Gastroesophageal sphincter (tissue), 4 donors: ENCODE data around the gene SAE1. TPM values are rescaled to one million over a fixed set of nuclear protein-coding genes. Genes with fewer than 3 reads are reported as not detected.

Experiments
- ATAC-seq: fragments of 150-250 bp; one replicate; pipeline ENCODE4 v1.9.1; 2016; ENCODE audit warnings: mild to moderate bottlenecking, moderate library complexity
- H3K27ac ChIP-seq, 4 donors: fragments of 200-600 bp; sonication (generic) in 3 of 4; 1 replicate in 3 of 4; 2 replicates in 1 of 4; pipeline ENCODE4 v1.5.1; 2016 to 2019
- H3K27me3 ChIP-seq: fragments of 200-600 bp; sonication (generic); one replicate; pipeline ENCODE4 v1.5.1; 2019
- H3K36me3 ChIP-seq, 2 donors: fragments of 200-600 bp; sonication (generic); one replicate each; pipeline ENCODE4 v1.5.1; 2019; ENCODE audit warnings: control low read depth in 1 of 2
- H3K4me1 ChIP-seq, 3 donors: fragments of 200-600 bp; sonication (generic); 1 replicate in 2 of 3; 2 replicates in 1 of 3; pipeline ENCODE4 v1.5.1; 2016 to 2019; ENCODE audit warnings: control low read depth in 2 of 3
- H3K4me3 ChIP-seq, 2 donors: fragments of 200-600 bp; sonication (generic); one replicate each; pipeline ENCODE4 v1.5.1; 2019; ENCODE audit warnings: mild to moderate bottlenecking in 1 of 2, moderate library complexity in 1 of 2
- H3K9me3 ChIP-seq, 3 donors: fragments of 200-600 bp; sonication (generic); one replicate each; pipeline ENCODE4 v1.5.1; 2017 to 2019; ENCODE audit warnings: control low read depth in 2 of 3
- CTCF ChIP-seq, 4 experiments: fragments of 200-600 bp in 2 of 4; fragments of 450-650 bp in 2 of 4; sonication (generic) in 1 of 4; IDR thresholded peaks; one replicate each; pipeline ENCODE4 v1.5.1; 2017 to 2019; ENCODE audit warnings: antibody characterized with exemption in 4 of 4, mild to moderate bottlenecking in 2 of 4, moderate library complexity in 2 of 4
- EP300 ChIP-seq: sonication (generic); formaldehyde crosslinking; IDR thresholded peaks from one replicate; pipeline ENCODE4 v1.6.1; 2017; ENCODE audit warnings: antibody characterized with exemption, mild to moderate bottlenecking
- POLR2A ChIP-seq, 2 donors: fragments of 450-650 bp; IDR thresholded peaks; one replicate each; pipeline ENCODE4 v1.6.1; 2017; ENCODE audit warnings: antibody characterized with exemption in 2 of 2, mild to moderate bottlenecking in 2 of 2, moderate library complexity in 1 of 2
- POLR2AphosphoS5 ChIP-seq: sonication (generic); formaldehyde crosslinking; IDR thresholded peaks from one replicate; pipeline ENCODE4 v1.6.1; 2017; ENCODE audit warnings: antibody characterized with exemption
- WGBS, 2 donors: methylation state at CpG; one replicate each; pipeline ENCODE4 v1.1.5; 2018; ENCODE audit warnings: low coverage in 1 of 2; 5-methylcytosine and 5-hydroxymethylcytosine counted together
- total RNA-seq, 4 donors: library from RNA; depleted of rRNA; stranded (reverse); fragments of >200 nt; gene quantifications; one replicate each; pipeline ENCODE4 v1.1.0, GENCODE V29; 2016

Gene SAE1
- total RNA-seq, 4 donors from 2014 or later, result 134 to 157 (median 153) TPM

- TF ChIP-seq POLR2AphosphoS5, result no peak
- TF ChIP-seq POLR2A (IDR thresholded peaks at IDR 0.05), result no peak
- no peak for TF ChIP-seq EP300
- TF ChIP-seq CTCF (IDR thresholded peaks at IDR 0.05), result no peak
- Histone ChIP-seq H3K36me3 (peaks cover 0 to 3% of the 10 kb centered on the region in 2 donors), H3K27me3 (no peaks in the 10 kb centered on the region), H3K27ac (peak overlapping the region in 1 of 4 donors; percentile 9), H3K4me3 (no peak overlapping the region), H3K9me3 (no peaks in the 10 kb centered on the region), H3K4me1 (peaks cover 3 to 23% (median 7%) of the 10 kb centered on the region in 3 donors)
- no peak for ATAC-seq
- 20 to 83% methylated on average over 2 of the region's 3 CpGs for WGBS, 2 donors
These were observed 122.8 kb downstream of the SAE1 start for GRCh38 chr19:47253467-47253881.

GRCh38 chr19:47253970-47254369 is 123.3 kb downstream of the SAE1 start:
- Histone ChIP-seq H3K27me3 (no peaks in the 10 kb centered on the region), H3K27ac (peak overlapping the region in 1 of 4 donors; percentile 9), H3K4me1 (peaks cover 3 to 28% (median 12%) of the 10 kb centered on the region in 3 donors), H3K4me3 (no peak overlapping the region), H3K36me3 (peaks cover 0 to 8% of the 10 kb centered on the region in 2 donors), H3K9me3 (no peaks in the 10 kb centered on the region)
- ATAC-seq, result no peak
- TF ChIP-seq CTCF (IDR thresholded peaks at IDR 0.05) (no peak), POLR2AphosphoS5 (no peak), POLR2A (IDR thresholded peaks at IDR 0.05) (no peak), EP300 (no peak)
- WGBS, 2 donors, result 86 to 94% methylated on average over 3 to 4 of the region's 5 CpGs

GRCh38 chr19:47255879-47256692 is 125.5 kb downstream of the SAE1 start, which contains the start of gene CCDC9:
TSS of gene CCDC9 (plus strand) at chr19:47256525. CDS start at chr19:47258401, 1,876 bp downstream.
- ATAC-seq, result peak; percentile 73
- TF ChIP-seq POLR2A (IDR thresholded peaks at IDR 0.05) (peak; percentile 83 to 95), POLR2AphosphoS5 (peak; percentile 94), EP300 (no peak), CTCF (IDR thresholded peaks at IDR 0.05) (no peak)
- Histone ChIP-seq H3K4me3 (peak within 1 kb of the TSS; percentile 37 to 61), H3K27ac (peak within 1 kb of the TSS; percentile 67 to 99 (median 90)), H3K4me1 (peaks cover 3 to 47% (median 16%) of the 10 kb centered on the region in 3 donors), H3K36me3 (peaks cover 0 to 30% of the 10 kb centered on the region in 2 donors), H3K27me3 (no peaks in the 10 kb centered on the region), H3K9me3 (no peaks in the 10 kb centered on the region)
- 20 to 60% methylated on average over 1 to 7 of the region's 60 CpGs for WGBS, 2 donors

GRCh38 chr19:47256693-47257410 is 126.2 kb downstream of the SAE1 start:
- H3K27ac ChIP-seq, result peak overlapping the region; percentile 67 to 99 (median 90)
- no peaks in the 10 kb centered on the region for H3K27me3 ChIP-seq
- H3K4me1 ChIP-seq, result peaks cover 3 to 47% (median 16%) of the 10 kb centered on the region in 3 donors
- no peaks in the 10 kb centered on the region for H3K9me3 ChIP-seq
- WGBS, 2 donors, result 0% methylated on average over 1 to 5 of the region's 52 CpGs
- ATAC-seq, result peak; percentile 86
- peak overlapping the region; percentile 37 to 61 for H3K4me3 ChIP-seq
- no peak for TF ChIP-seq EP300
- TF ChIP-seq POLR2A (IDR thresholded peaks at IDR 0.05), result no peak
- no peak for TF ChIP-seq POLR2AphosphoS5
- no peak for TF ChIP-seq CTCF (IDR thresholded peaks at IDR 0.05)
- peaks cover 0 to 37% of the 10 kb centered on the region in 2 donors for H3K36me3 ChIP-seq
